ENCODE data around the gene COL20A1.
A peak's percentile ranks its signal among the peaks of the same experiment; 100 is the strongest.

Gene COL20A1

DNA sequence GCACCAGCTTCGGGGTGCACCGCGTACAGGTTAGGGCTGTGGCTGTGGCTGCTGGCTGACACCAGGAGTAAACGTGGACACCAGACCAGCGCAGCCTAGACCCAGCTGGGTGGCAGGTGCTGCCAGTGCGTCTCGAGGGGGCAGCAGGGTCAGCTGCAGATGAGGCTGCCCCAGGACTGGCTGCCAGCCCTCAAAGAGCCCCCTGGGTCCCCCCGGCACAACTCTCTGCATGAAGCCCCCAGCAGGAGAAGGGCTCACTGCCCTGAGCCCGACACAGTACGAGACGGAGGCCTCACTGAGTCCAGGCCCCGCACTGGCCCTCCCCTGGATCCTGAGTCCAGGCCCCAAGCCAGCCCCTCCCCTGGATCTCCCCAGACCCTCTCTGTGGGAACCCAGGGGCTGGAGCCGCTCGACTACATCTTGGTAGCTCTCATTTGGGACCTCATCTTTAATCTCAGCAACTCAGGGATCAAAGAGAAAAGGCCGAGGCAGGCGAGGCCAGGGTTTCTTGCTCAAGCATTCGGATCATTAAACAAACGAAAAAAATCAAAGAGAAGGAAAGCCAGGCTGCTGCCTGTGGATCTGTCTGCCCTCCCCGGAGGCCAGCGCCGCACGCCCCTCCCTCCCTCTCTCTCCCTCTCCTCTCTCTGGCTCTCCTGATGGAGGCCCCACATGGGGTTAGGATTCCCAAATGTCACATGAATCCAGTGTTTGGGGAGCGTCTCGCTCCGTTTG, 31.8 kb upstream of the COL20A1 start:
- DNase-seq: peak; percentile 77

DNA sequence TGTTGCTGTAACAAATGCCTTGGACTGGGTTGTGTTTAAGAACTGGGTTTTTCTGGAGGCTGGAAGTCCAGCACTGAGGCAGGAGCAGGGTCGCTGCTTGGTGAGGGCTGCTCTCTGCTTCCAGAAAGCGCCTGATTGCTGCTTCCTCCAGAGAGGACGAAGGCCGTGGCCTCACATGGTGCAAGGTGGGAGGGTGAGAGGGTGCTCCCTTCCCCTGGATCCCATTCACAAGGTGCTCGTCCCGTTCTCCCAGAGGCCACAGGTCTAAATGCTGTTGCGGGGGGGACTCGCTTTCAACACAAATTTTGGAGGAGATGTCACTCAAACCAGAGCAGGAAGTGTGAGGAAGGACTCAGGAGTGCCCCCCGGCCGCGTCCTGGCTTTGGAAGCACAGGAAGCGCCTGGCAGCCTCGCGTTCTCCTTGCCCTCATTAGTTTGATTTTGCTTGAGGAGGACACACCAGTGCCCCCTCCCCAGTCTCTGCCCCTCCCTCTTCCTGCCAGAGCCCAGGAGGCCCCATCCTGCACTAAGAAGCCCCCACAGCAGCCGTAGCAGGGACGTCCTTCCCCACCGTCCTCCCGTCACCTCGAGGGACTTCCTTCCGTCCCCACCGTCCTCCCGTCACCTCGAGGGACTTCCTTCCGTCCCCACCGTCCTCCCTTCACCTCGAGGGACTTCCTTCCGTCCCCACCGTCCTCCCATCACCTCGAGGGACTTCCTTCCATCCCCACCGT, 31.0 kb upstream of the COL20A1 start:
- no peak for DNase-seq

DNA sequence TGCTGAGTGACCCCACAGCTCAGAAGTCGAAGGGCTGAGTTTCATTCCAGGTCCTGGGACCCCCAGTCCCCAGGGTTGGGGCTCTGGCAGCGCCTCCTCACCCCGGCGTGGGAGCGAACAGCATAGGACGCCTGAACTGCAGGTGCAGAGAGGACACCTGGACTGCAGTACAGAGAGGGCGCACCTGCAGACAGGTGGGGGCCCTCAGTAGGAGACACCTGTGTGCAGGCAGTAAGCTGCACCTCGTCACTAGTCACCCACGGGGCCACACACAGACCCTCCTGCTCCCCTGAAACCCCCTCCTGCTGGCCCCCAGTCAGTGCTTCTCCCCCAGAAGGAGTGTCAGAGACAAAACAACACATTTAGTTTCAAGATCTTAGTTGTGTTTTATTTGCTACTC, 30.1 kb upstream of the COL20A1 start:
- DNase-seq: no peak

- no peak for DNase-seq
These were observed 29.0 kb upstream of the COL20A1 start for GRCh38 chr20:63264000-63264399.

- DNase-seq: no peak
These were observed 28.5 kb upstream of the COL20A1 start for GRCh38 chr20:63264519-63264918.

DNA sequence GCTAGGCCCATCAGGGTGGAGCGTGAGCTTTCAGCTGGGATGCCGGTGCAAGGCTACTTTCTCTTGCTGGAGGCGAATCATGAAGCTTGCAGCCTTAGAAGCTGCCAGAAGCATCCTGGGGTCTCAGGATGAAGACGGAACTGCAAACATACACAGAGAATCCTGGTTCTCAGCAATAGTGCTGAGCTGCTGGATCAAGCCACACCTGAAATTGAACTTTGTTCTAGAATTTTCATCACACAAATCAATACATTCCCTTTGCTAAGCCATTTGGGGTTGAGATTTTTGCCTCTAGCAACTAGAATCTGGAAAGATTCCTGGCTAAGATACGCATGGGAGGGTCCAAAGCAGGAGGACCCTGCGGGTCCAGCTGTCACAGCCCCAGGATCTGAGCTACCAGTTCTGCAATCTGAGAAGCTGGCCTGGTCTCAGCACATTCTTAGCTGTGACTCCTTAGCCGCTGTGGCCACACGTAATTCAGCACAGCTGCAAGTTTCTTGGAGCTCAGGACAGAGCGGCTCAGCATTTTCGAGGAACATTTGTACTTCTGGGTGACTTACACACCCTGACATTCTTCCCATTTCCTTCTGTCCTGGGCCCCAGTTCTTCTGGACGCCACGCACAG, 27.0 kb upstream of the COL20A1 start:
- no peak for DNase-seq

- no peak for DNase-seq
These were observed 25.3 kb upstream of the COL20A1 start for GRCh38 chr20:63267691-63268090.

DNA sequence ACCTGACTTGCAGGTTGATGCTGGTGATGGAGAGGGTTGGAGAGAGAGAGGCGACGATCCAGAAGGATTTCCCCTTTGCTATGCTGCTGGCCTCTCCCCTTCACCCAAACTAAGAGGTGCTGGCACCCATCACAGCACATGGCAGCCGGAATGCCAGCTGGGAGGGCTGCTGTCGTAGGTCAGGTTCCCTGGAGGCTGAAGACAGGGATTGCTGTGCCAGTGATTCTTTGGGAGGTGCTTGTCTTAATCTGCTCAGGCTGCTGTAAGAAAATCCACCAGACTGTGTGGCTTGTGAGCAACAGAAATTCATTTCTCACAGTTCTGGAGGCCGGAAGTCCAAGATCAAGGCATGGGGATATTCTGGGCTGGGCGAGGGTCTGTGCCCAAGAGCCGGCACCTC, 24.7 kb upstream of the COL20A1 start:
- peak; percentile 67 for DNase-seq

DNA sequence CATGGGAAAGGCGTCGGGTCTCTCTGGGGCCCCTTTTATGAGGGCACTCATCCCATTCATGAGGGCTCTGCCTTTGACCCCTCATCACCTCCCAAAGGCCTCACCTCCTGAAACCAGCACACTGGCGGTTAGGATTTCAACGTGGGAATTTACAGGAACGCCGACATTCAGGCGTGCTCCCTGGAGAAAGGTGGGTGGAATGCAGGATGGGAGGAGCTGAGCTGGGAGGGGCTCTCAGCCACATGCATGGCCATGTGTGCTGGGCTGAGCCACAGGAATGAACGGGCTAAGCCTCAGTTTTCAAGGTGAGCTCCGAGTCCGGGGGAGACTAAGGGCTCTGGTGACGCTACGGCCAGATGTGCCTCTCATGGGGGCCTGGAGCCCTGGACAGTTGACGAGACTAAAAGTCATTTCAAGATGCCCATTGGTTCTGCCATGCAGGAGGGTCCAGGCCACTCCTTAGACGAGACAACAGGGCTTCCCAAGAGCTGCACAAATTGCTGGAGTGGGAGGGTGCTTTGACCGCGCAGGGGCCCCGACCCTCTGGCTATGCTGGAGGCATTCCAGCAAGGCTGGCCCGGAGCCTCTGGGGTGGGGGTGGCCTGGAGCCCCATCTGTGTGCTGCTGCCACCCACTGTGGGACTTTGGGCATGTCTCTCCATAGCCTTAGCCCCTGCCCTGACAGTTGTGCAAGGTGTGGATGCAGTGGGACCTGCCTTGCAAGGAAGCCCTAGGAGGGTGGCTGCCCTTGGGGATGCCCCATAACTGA, 24.1 kb upstream of the COL20A1 start:
- DNase-seq: peak; percentile 39

GRCh38 chr20:63269724-63270123, 23.3 kb upstream of the COL20A1 start:
- DNase-seq: no peak

DNA sequence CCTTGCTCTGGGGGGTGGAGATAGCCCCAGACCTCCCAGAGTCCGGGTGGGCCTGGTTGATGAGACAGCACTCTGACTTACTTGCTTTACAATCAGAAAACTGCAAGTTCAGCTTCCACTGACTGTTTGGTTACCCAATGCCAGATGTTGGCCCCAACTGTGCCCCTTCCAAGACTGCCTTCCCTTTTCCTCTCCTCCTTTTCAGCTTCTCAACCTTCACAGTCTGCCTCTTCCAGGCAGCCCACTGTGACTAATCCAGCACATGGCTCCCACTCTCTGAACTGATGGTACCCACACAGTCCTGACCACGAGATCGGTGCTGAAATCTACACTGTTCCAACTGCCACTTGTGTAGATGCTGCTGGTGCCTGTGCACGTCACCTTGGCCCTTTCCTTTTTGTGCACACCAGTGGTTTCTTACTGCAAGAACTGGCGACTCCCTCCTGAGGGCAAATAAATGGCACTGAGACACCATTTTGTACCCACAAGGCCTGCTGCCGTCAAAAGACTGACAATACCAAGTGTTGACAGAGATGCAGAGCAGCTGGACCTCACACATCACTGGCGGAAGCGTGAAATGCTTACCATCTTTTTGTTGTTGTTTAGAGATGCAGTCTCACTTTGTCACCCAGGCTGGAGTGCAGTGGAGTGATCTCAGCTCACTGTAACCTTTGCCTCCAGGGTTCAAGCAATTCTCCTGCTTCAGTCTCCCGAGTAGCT, 22.2 kb upstream of the COL20A1 start:
- no peak for DNase-seq

- peak; percentile 87 for DNase-seq
These were observed 20.6 kb upstream of the COL20A1 start, which contains the start of gene ARFGAP1 for GRCh38 chr20:63272105-63273058. TSS of gene ARFGAP1 (plus strand) at chr20:63272813. CDS start at chr20:63275581, 2,768 bp downstream.

- no peak for DNase-seq
These were observed 19.9 kb upstream of the COL20A1 start for GRCh38 chr20:63273059-63273579.

- DNase-seq: no peak
These were observed 19.2 kb upstream of the COL20A1 start for GRCh38 chr20:63273635-63274380.

GRCh38 chr20:63274381-63275228, 18.4 kb upstream of the COL20A1 start:
- DNase-seq: no peak

GRCh38 chr20:63275825-63276224, 17.2 kb upstream of the COL20A1 start:
- DNase-seq: no peak

GRCh38 chr20:63276956-63277355, 16.0 kb upstream of the COL20A1 start:
- DNase-seq: no peak

DNA sequence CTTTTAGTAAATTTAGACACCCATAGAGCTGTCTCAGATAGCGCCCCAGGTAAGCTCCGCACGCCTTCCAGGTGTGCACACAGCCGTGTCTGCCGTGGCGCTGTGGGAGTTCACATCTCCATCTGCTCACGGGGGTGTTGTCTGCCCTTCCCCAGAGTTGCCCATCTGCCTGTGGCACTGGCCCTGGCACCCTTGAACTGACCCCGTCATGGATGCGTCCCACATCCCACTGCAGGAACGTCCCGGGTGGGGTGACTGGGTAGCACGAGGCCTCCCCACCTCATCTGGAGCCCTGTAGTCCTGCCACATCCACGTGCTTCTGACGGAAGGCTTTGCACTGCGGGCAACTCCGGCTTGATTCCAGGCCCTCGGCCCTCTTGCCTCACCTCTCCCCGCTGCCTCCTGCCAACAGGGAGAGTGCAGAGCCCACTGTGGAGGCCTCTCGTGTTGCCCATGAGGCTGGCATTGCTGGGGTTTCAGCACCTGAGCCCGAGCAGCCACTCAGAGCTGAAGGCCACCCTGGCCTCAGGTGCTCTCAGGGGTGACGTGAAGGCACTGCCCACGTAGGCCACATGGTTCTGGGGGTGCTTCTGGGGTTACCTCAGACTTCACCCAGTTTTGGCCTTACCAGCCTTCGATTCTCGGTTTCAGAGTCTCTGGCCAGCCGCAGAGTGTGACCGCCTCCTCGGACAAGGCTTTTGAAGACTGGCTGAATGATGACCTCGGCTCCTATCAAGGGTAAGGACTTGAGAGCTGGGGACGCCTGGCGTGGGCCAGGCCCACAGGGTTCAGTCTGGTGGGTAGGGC, 15.3 kb upstream of the COL20A1 start:
- no peak for DNase-seq
